Measurements from ENCODE around the gene GLIPR1. TPM values are rescaled to one million over a fixed set of nuclear protein-coding genes. Genes with fewer than 3 reads are reported as not detected.
"Not testable (repeated sequence)": the region's sequence is repeated elsewhere in the genome, so short reads cannot be mapped to it uniquely, and the experiment has no call there.

The GLIPR1 gene
- total RNA-seq = 10 to 100 TPM in 1 of 4 donors, 1 to 10 TPM in 3; 2.5 to 12.0 (median 3.8) TPM

- DNase-seq (ENCODE audit: low spot score in 2 of 2) = peak; percentile 67 to 89
- 25 to 30% methylated on average over 8 of the region's 8 CpGs for WGBS, 2 donors
- H3K4me3 ChIP-seq (ENCODE audit: low read depth, poor library complexity, severe bottlenecking) = peak within 1 kb of the TSS; percentile 15
- intact Hi-C loops (cut with DNase I; ENCODE audit: low total_unique reads) = no loop called here
- TF ChIP-seq POLR2A (IDR thresholded peaks at IDR 0.05) (no peak), CTCF (IDR thresholded peaks at IDR 0.05) (no peak)
Observed at GRCh38 chr12:75480469-75480949, at the start of gene GLIPR1. TSS of gene GLIPR1 (plus strand) at chr12:75480755. CDS start at chr12:75480881, 126 bp downstream.

- intact Hi-C loops (cut with DNase I; ENCODE audit: low total_unique reads) = no loop called here
- 62 to 73% methylated on average over 1 of the region's 1 CpG for WGBS, 2 donors
- no peak for DNase-seq (ENCODE audit: low spot score in 2 of 2)
- TF ChIP-seq CTCF (IDR thresholded peaks at IDR 0.05) (no peak), POLR2A (IDR thresholded peaks at IDR 0.05) (no peak)
- H3K4me3 ChIP-seq (ENCODE audit: low read depth, poor library complexity, severe bottlenecking) = no peak overlapping the region
Observed at GRCh38 chr12:75432924-75433323, 47.6 kb upstream of the GLIPR1 start.

GRCh38 chr12:75437564-75437963 is 43.0 kb upstream of the GLIPR1 start:
- 77 to 78% methylated on average over 2 of the region's 2 CpGs for WGBS, 2 donors
- no peak overlapping the region for H3K4me3 ChIP-seq (ENCODE audit: low read depth, poor library complexity, severe bottlenecking)
- DNase-seq (ENCODE audit: low spot score in 2 of 2) = no peak
- intact Hi-C loops (cut with DNase I; ENCODE audit: low total_unique reads) = no loop called here
- TF ChIP-seq CTCF (IDR thresholded peaks at IDR 0.05) = no peak
- TF ChIP-seq POLR2A (IDR thresholded peaks at IDR 0.05) = no peak

- WGBS, 2 donors = 70 to 75% methylated on average over 4 of the region's 4 CpGs
- TF ChIP-seq POLR2A (IDR thresholded peaks at IDR 0.05) = no peak
- TF ChIP-seq CTCF (IDR thresholded peaks at IDR 0.05) = no peak
- H3K4me3 ChIP-seq (ENCODE audit: low read depth, poor library complexity, severe bottlenecking) = no peak overlapping the region
- intact Hi-C loops (cut with DNase I; ENCODE audit: low total_unique reads) = no loop called here
- DNase-seq (ENCODE audit: low spot score in 2 of 2) = no peak
Observed at GRCh38 chr12:75438059-75438754, 42.3 kb upstream of the GLIPR1 start.

- no peak for TF ChIP-seq CTCF (IDR thresholded peaks at IDR 0.05)
- TF ChIP-seq POLR2A (IDR thresholded peaks at IDR 0.05) = no peak
- intact Hi-C loops (cut with DNase I; ENCODE audit: low total_unique reads) = no loop called here
- WGBS, 2 donors = 82 to 84% methylated on average over 2 of the region's 2 CpGs
- no peak for DNase-seq (ENCODE audit: low spot score in 2 of 2)
- no peak overlapping the region for H3K4me3 ChIP-seq (ENCODE audit: low read depth, poor library complexity, severe bottlenecking)
Observed at GRCh38 chr12:75439048-75439447, 41.5 kb upstream of the GLIPR1 start.

- TF ChIP-seq POLR2A (IDR thresholded peaks at IDR 0.05) = no peak
- no peak overlapping the region for H3K4me3 ChIP-seq (ENCODE audit: low read depth, poor library complexity, severe bottlenecking)
- intact Hi-C loops (cut with DNase I; ENCODE audit: low total_unique reads) = no loop called here
- DNase-seq (ENCODE audit: low spot score in 2 of 2) = no peak
Observed at GRCh38 chr12:75439930-75440329, 40.6 kb upstream of the GLIPR1 start.

- WGBS, 2 donors = 62 to 80% methylated on average over 4 of the region's 4 CpGs
- DNase-seq (ENCODE audit: low spot score in 2 of 2); intact Hi-C loops (cut with DNase I; ENCODE audit: low total_unique reads): not testable (repeated sequence)
Observed at GRCh38 chr12:75441687-75442449, 38.7 kb upstream of the GLIPR1 start.

GRCh38 chr12:75442454-75442853 is 38.1 kb upstream of the GLIPR1 start:
- H3K4me3 ChIP-seq (ENCODE audit: low read depth, poor library complexity, severe bottlenecking); DNase-seq (ENCODE audit: low spot score in 2 of 2); intact Hi-C loops (cut with DNase I; ENCODE audit: low total_unique reads): not testable (repeated sequence)
- WGBS, 2 donors = 23 to 76% methylated on average over 3 of the region's 3 CpGs

More at GRCh38 chr12:75441687-75442449, 38.7 kb upstream of the GLIPR1 start:
- H3K4me3 ChIP-seq (ENCODE audit: low read depth, poor library complexity, severe bottlenecking) = not testable (repeated sequence)
